Measurements from ENCODE around the gene TRAF1.

DNA sequence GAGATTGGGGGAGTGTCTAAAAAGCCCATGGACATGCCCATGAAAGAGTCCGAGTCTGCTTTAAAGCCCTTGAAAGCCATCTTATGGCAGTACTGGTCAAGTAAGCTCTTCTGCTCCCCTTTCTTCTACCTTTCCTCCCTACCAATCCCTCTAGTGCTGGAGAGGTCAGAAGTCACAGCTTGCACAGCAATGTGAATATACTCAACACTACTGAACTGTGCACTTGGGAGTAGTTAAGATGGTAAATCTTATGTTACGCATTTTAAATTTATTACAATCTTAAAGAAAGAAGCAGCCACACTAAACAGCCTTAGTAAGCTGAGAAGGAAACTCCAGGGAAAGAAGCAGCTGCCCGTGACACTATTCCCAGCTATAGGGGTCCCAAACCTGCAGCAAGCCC lies 12.3 kb upstream of the TRAF1 start:
- TF ChIP-seq, protein P1, sequence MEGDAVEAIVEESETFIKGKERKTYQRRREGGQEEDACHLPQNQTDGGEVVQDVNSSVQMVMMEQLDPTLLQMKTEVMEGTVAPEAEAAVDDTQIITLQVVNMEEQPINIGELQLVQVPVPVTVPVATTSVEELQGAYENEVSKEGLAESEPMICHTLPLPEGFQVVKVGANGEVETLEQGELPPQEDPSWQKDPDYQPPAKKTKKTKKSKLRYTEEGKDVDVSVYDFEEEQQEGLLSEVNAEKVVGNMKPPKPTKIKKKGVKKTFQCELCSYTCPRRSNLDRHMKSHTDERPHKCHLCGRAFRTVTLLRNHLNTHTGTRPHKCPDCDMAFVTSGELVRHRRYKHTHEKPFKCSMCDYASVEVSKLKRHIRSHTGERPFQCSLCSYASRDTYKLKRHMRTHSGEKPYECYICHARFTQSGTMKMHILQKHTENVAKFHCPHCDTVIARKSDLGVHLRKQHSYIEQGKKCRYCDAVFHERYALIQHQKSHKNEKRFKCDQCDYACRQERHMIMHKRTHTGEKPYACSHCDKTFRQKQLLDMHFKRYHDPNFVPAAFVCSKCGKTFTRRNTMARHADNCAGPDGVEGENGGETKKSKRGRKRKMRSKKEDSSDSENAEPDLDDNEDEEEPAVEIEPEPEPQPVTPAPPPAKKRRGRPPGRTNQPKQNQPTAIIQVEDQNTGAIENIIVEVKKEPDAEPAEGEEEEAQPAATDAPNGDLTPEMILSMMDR (IDR thresholded peaks at IDR 0.05; ENCODE audit: insufficient read depth, low read length, poor library complexity, severe bottlenecking): no peak
- TF ChIP-seq EZH2phosphoT487 (conservative IDR thresholded peaks at IDR 0.05; ENCODE audit: low read length): no peak

Data from SU-DHL-6 (cell line).